ENCODE results near the gene CCDC201. TPM values are rescaled to one million over a fixed set of nuclear protein-coding genes. Genes with fewer than 3 reads are reported as not detected.
"Not testable (repeated sequence)": the region's sequence is repeated elsewhere in the genome, so short reads cannot be mapped to it uniquely, and the experiment has no call there.

Gene CCDC201
- polyA plus RNA-seq, 1 donor, result not detected

GRCh38 chr7:45817913-45818312 lies 55.0 kb downstream of the CCDC201 start:
- H3K4me3 ChIP-seq (ENCODE audit: low read length); H3K27me3 ChIP-seq (ENCODE audit: control insufficient read depth, insufficient read depth, low read length); H3K4me1 ChIP-seq (ENCODE audit: control insufficient read depth, insufficient read depth, low read length); DNase-seq; H3K36me3 ChIP-seq (ENCODE audit: control insufficient read depth, insufficient read depth, low read length); H3K27ac ChIP-seq (ENCODE audit: low read length); H3K9me3 ChIP-seq (ENCODE audit: control insufficient read depth, low read depth, low read length): not testable (repeated sequence)
- no CpG with 5 or more reads among the region's 12 CpGs for WGBS (ENCODE audit: insufficient coverage, low lambda C conversion rate)

DNA sequence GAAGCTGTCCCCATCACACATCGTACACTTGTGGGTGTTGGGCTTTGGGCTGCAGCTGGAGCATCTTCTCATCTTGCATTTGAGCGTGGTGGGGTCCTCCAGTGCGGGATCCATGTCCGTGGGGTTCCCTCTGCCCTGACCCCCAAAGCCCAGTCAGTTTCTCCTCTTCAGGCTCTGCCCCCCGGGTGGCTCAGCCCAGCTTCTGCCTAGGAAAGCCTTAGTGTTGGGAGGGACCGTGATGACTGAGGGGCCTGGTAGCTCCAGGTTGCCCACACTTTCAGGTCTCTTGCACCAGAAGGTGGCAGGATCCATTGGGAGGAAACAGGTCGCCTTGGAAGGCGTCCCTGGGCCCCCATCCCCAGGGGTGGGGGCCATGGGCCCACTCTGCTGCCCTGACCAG lies 55.9 kb downstream of the CCDC201 start:
- H3K4me1 ChIP-seq (ENCODE audit: control insufficient read depth, insufficient read depth, low read length); H3K9me3 ChIP-seq (ENCODE audit: control insufficient read depth, low read depth, low read length); H3K36me3 ChIP-seq (ENCODE audit: control insufficient read depth, insufficient read depth, low read length); H3K27me3 ChIP-seq (ENCODE audit: control insufficient read depth, insufficient read depth, low read length); H3K27ac ChIP-seq (ENCODE audit: low read length); H3K4me3 ChIP-seq (ENCODE audit: low read length); DNase-seq: not testable (repeated sequence)
- WGBS (ENCODE audit: insufficient coverage, low lambda C conversion rate), result no CpG with 5 or more reads among the region's 8 CpGs

- not testable (repeated sequence) for H3K9me3 ChIP-seq (ENCODE audit: control insufficient read depth, low read depth, low read length); H3K27me3 ChIP-seq (ENCODE audit: control insufficient read depth, insufficient read depth, low read length); DNase-seq; H3K36me3 ChIP-seq (ENCODE audit: control insufficient read depth, insufficient read depth, low read length); H3K27ac ChIP-seq (ENCODE audit: low read length); H3K4me1 ChIP-seq (ENCODE audit: control insufficient read depth, insufficient read depth, low read length); H3K4me3 ChIP-seq (ENCODE audit: low read length)
- WGBS (ENCODE audit: insufficient coverage, low lambda C conversion rate), result no CpG with 5 or more reads among the region's 37 CpGs
These were observed 58.4 kb downstream of the CCDC201 start for GRCh38 chr7:45814216-45815118.

GRCh38 chr7:45813771-45814170 lies 59.1 kb downstream of the CCDC201 start:
- no CpG with 5 or more reads among the region's 18 CpGs for WGBS (ENCODE audit: insufficient coverage, low lambda C conversion rate)

DNA sequence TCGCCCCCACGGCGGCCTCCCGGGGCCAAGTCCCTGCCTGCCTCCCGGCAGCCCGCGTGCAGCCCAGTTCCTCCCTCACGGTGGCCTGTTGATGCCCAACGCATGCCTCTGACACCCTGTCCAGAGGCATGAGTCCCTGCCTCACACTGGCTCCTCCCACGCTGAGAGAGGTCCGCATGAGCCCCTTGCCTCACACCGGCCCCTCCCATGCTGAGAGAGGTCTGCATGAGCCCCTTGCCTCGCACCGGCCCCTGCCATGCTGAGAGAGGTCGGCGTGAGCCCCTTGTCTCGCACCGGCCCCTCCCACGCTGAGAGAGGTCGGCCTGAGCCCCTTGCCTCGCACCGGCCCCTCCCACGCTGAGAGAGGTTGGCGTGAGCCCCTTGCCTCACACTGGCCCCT lies 59.9 kb downstream of the CCDC201 start:
- no peak for DNase-seq
- Histone ChIP-seq H3K9me3 (ENCODE audit: control insufficient read depth, low read depth, low read length) (no peaks in the 10 kb centered on the region), H3K27ac (ENCODE audit: low read length) (no peak overlapping the region), H3K4me1 (ENCODE audit: control insufficient read depth, insufficient read depth, low read length) (no peaks in the 10 kb centered on the region), H3K27me3 (ENCODE audit: control insufficient read depth, insufficient read depth, low read length) (no peaks in the 10 kb centered on the region), H3K4me3 (ENCODE audit: low read length) (no peak overlapping the region), H3K36me3 (ENCODE audit: control insufficient read depth, insufficient read depth, low read length) (no peaks in the 10 kb centered on the region)
- WGBS (ENCODE audit: insufficient coverage, low lambda C conversion rate), result no CpG with 5 or more reads among the region's 24 CpGs

More at GRCh38 chr7:45813771-45814170, 59.1 kb downstream of the CCDC201 start:
- H3K27ac ChIP-seq (ENCODE audit: low read length); H3K4me1 ChIP-seq (ENCODE audit: control insufficient read depth, insufficient read depth, low read length); H3K36me3 ChIP-seq (ENCODE audit: control insufficient read depth, insufficient read depth, low read length); DNase-seq; H3K4me3 ChIP-seq (ENCODE audit: low read length); H3K27me3 ChIP-seq (ENCODE audit: control insufficient read depth, insufficient read depth, low read length); H3K9me3 ChIP-seq (ENCODE audit: control insufficient read depth, low read depth, low read length): not testable (repeated sequence)

DNA sequence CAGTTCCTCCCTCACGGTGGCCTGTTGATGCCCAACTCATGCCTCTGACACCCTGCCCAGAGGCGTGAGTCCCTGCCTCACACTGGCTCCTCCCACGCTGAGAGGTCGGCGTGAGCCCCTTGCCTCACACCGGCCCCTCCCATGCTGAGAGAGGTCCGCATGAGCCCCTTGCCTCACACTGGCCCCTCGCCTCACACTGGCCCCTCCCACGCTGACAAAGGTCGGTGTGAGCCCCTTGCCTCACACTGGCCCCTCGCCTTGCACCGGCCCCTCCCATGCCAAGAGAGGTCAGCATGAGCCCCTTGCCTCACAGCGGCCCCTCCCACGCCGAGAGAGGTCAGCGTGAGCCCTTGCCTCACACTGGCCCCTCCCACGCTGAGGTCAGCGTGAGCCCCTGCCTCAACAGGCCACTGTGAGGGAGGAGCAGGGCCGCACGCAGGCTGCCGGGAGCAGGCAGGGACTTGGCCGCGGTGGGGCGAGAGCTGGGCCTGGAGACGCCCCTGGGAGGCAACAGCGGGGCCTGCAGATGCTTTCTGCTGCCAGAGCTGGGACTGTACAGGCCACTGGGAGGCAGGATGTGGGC lies 61.1 kb downstream of the CCDC201 start:
- not testable (repeated sequence) for H3K27ac ChIP-seq (ENCODE audit: low read length); H3K4me3 ChIP-seq (ENCODE audit: low read length); H3K36me3 ChIP-seq (ENCODE audit: control insufficient read depth, insufficient read depth, low read length); H3K4me1 ChIP-seq (ENCODE audit: control insufficient read depth, insufficient read depth, low read length); H3K27me3 ChIP-seq (ENCODE audit: control insufficient read depth, insufficient read depth, low read length); H3K9me3 ChIP-seq (ENCODE audit: control insufficient read depth, low read depth, low read length)
- no CpG with 5 or more reads among the region's 26 CpGs for WGBS (ENCODE audit: insufficient coverage, low lambda C conversion rate)
- peak in 1 of 2 donors; percentile 2 for DNase-seq

- not testable (repeated sequence) for H3K4me1 ChIP-seq (ENCODE audit: control insufficient read depth, insufficient read depth, low read length); H3K36me3 ChIP-seq (ENCODE audit: control insufficient read depth, insufficient read depth, low read length); H3K9me3 ChIP-seq (ENCODE audit: control insufficient read depth, low read depth, low read length); H3K27me3 ChIP-seq (ENCODE audit: control insufficient read depth, insufficient read depth, low read length); H3K4me3 ChIP-seq (ENCODE audit: low read length); DNase-seq; H3K27ac ChIP-seq (ENCODE audit: low read length)
- WGBS (ENCODE audit: insufficient coverage, low lambda C conversion rate), result no CpG with 5 or more reads among the region's 28 CpGs
These were observed 62.4 kb downstream of the CCDC201 start for GRCh38 chr7:45810451-45811005.

Other genes starting within 250 kb of the CCDC201 start
- gene IGFBP1, start 15.4 kb upstream of the CCDC201 start, polyA plus RNA-seq, result 0.12 TPM
- 115 TPM for gene IGFBP3, start 48.2 kb upstream of the CCDC201 start, polyA plus RNA-seq

Data from large intestine (tissue), 3 donors.